H9 (cell line): Measurements from ENCODE around the gene KCNIP1. TPM values are rescaled to one million over a fixed set of nuclear protein-coding genes. Genes with fewer than 3 reads are reported as not detected.

Source experiments
- DNase-seq: peaks from one replicate; pipeline ENCODE4 v3.0.0-alpha.2; 2017
- H2AFZ ChIP-seq: one replicate; pipeline ENCODE4 v1.6.1; 2013; ENCODE audit warnings: mild to moderate bottlenecking, low read length, control low read depth, moderate library complexity
- H2AK5ac ChIP-seq: 2 replicates; pipeline ENCODE4 v1.6.1; 2013; ENCODE audit warnings: low read length, control low read depth, mixed read lengths; ENCODE audit not compliant: insufficient read length
- H2BK120ac ChIP-seq: one replicate; pipeline ENCODE4 v1.6.1; 2013; ENCODE audit warnings: low read depth, mild to moderate bottlenecking, low read length, control low read depth, inconsistent platforms; ENCODE audit not compliant: poor library complexity, severe bottlenecking
- H2BK12ac ChIP-seq: 2 replicates; pipeline ENCODE4 v1.6.1; 2013; ENCODE audit warnings: low read length, control low read depth, mixed read lengths, low read depth; ENCODE audit not compliant: insufficient read length
- H2BK15ac ChIP-seq: 2 replicates; pipeline ENCODE4 v1.6.1; 2013; ENCODE audit warnings: low read depth, low read length, control low read depth
- H2BK20ac ChIP-seq: one replicate; pipeline ENCODE4 v1.6.1; 2013; ENCODE audit warnings: low read depth, mild to moderate bottlenecking, low read length, control low read depth, inconsistent platforms; ENCODE audit not compliant: poor library complexity, severe bottlenecking
- H2BK5ac ChIP-seq: 2 replicates; pipeline ENCODE4 v1.6.1; 2013; ENCODE audit warnings: low read length, control low read depth, mixed read lengths; ENCODE audit not compliant: insufficient read length
- H3K14ac ChIP-seq: 2 replicates; pipeline ENCODE4 v1.6.1; 2013; ENCODE audit warnings: low read length, control low read depth; ENCODE audit not compliant: insufficient read depth
- H3K18ac ChIP-seq: 2 replicates; pipeline ENCODE4 v1.6.1; 2013; ENCODE audit warnings: low read depth, mild to moderate bottlenecking, mixed read lengths, low read length, control low read depth; ENCODE audit not compliant: insufficient read length
- H3K23ac ChIP-seq: 2 replicates; pipeline ENCODE4 v1.6.1; 2013; ENCODE audit warnings: low read length, control low read depth, mixed read lengths, low read depth; ENCODE audit not compliant: insufficient read length
- H3K23me2 ChIP-seq: 2 replicates; pipeline ENCODE4 v1.6.1; 2013; ENCODE audit warnings: low read depth, mild to moderate bottlenecking, mixed read lengths, low read length, control low read depth; ENCODE audit not compliant: insufficient read length, poor library complexity, severe bottlenecking
- H3K27ac ChIP-seq: 2 replicates; pipeline ENCODE4 v1.5.1; 2013; ENCODE audit warnings: low read length, control low read depth, mixed read lengths, low read depth; ENCODE audit not compliant: insufficient read length
- H3K27me3 ChIP-seq: 2 replicates; pipeline ENCODE4 v1.6.1; 2013; ENCODE audit warnings: low read length, control low read depth, inconsistent platforms; ENCODE audit not compliant: insufficient read depth
- H3K4ac ChIP-seq: 2 replicates; pipeline ENCODE4 v1.6.1; 2013; ENCODE audit warnings: low read depth, mild to moderate bottlenecking, control low read depth, inconsistent platforms, low read length, moderate library complexity
- H3K4me1 ChIP-seq: 2 replicates; pipeline ENCODE4 v1.6.1; 2013; ENCODE audit warnings: low read length, control low read depth, inconsistent platforms; ENCODE audit not compliant: insufficient read depth
- H3K4me2 ChIP-seq: 2 replicates; pipeline ENCODE4 v1.6.1; 2013; ENCODE audit warnings: low read length, control low read depth, mixed read lengths; ENCODE audit not compliant: insufficient read length, insufficient read depth
- H3K56ac ChIP-seq: 2 replicates; pipeline ENCODE4 v1.6.1; 2013; ENCODE audit warnings: low read depth, mild to moderate bottlenecking, mixed read lengths, low read length, control low read depth; ENCODE audit not compliant: insufficient read length
- H3K79me1 ChIP-seq: 2 replicates; pipeline ENCODE4 v1.6.1; 2013; ENCODE audit warnings: low read depth, mild to moderate bottlenecking, moderate library complexity, low read length, control low read depth, inconsistent platforms; ENCODE audit not compliant: insufficient read depth, poor library complexity, severe bottlenecking
- H3K79me2 ChIP-seq: 2 replicates; pipeline ENCODE4 v1.6.1; 2013; ENCODE audit warnings: low read length, control low read depth, inconsistent platforms; ENCODE audit not compliant: insufficient read depth
- H3K9ac ChIP-seq: 2 replicates; pipeline ENCODE4 v1.6.1; 2013; ENCODE audit warnings: low read length, control low read depth, mixed read lengths; ENCODE audit not compliant: insufficient read length; ENCODE audit errors: extremely low read depth
- H3K9me3 ChIP-seq: one replicate; pipeline ENCODE4 v1.6.1; 2013; ENCODE audit warnings: low read depth, low read length, inconsistent platforms; ENCODE audit not compliant: control insufficient read depth
- H3T11ph ChIP-seq: one replicate; pipeline ENCODE4 v1.6.1; 2013; ENCODE audit warnings: mild to moderate bottlenecking, low read length, control low read depth, inconsistent platforms
- H4K20me1 ChIP-seq: one replicate; pipeline ENCODE4 v1.6.1; 2013; ENCODE audit not compliant: control insufficient read depth, insufficient read length, insufficient read depth
- H4K5ac ChIP-seq: 2 replicates; pipeline ENCODE4 v1.6.1; 2013; ENCODE audit warnings: low read depth, mild to moderate bottlenecking, mixed read lengths, low read length, control low read depth; ENCODE audit not compliant: insufficient read length
- H4K8ac ChIP-seq: replicated peaks from 2 replicates; pipeline ENCODE4 v1.6.1; 2013; ENCODE audit warnings: low read length, control low read depth, mixed read lengths, low read depth; ENCODE audit not compliant: insufficient read length
- H4K91ac ChIP-seq: 2 replicates; pipeline ENCODE4 v1.6.1; 2013; ENCODE audit warnings: low read depth, mild to moderate bottlenecking, moderate library complexity, mixed read lengths, low read length, control low read depth; ENCODE audit not compliant: insufficient read length
- H3K27ac Mint-ChIP-seq, 3 experiments: 2 replicates in 2 of 3; 3 replicates in 1 of 3; pipeline ENCODE4 v1.8.0; 2020 to 2021; ENCODE audit warnings: mixed read lengths in 3 of 3, mild to moderate bottlenecking in 1 of 3, moderate library complexity in 1 of 3
- H3K27me3 Mint-ChIP-seq: 2 replicates; pipeline ENCODE4 v1.8.0; 2021; ENCODE audit warnings: low read depth, mild to moderate bottlenecking, moderate library complexity, mixed read lengths
- H3K36me3 Mint-ChIP-seq, 3 experiments: 2 replicates in 2 of 3; 3 replicates in 1 of 3; pipeline ENCODE4 v1.8.0; 2020 to 2021; ENCODE audit warnings: low read depth in 3 of 3, mixed read lengths in 3 of 3; ENCODE audit not compliant: insufficient read depth in 1 of 3
- H3K4me1 Mint-ChIP-seq, 2 experiments: 2 replicates each; pipeline ENCODE4 v1.8.0; 2020; ENCODE audit warnings: mixed read lengths in 2 of 2
- H3K4me3 Mint-ChIP-seq, 2 experiments: 2 replicates in 1 of 2; 3 replicates in 1 of 2; pipeline ENCODE4 v1.8.0; 2020 to 2021; ENCODE audit warnings: mild to moderate bottlenecking in 2 of 2, mixed read lengths in 2 of 2, moderate library complexity in 1 of 2
- H3K9me3 Mint-ChIP-seq, 2 experiments: 2 replicates in 1 of 2; 3 replicates in 1 of 2; pipeline ENCODE4 v1.8.0; 2020; ENCODE audit warnings: mild to moderate bottlenecking in 2 of 2, mixed read lengths in 2 of 2, moderate library complexity in 1 of 2
- WGBS: extraction: QIAGEN DNeasy Blood & Tissue Kit; methylation state at CpG from one replicate; pipeline ENCODE4 v1.1.7; 2013; ENCODE audit warnings: missing lambda C conversion rate, low lambda C conversion rate, mixed read lengths; ENCODE audit not compliant: insufficient read length; ENCODE audit errors: extremely low coverage; 5-methylcytosine and 5-hydroxymethylcytosine counted together
- total RNA-seq: library from RNA; stranded (reverse); gene quantifications from 2 replicates; pipeline ENCODE4 v1.2.1, GENCODE V29; 2021
- TF ChIP-seq, protein P1 (sequence below): fragments of 200-600 bp; sonication (generic); conservative IDR thresholded peaks from 3 replicates; pipeline ENCODE4 v1.8.0; 2021; ENCODE audit warnings: antibody characterized with exemption, mild to moderate bottlenecking

Gene KCNIP1
- total RNA-seq, 1 experiment from 2014 or later: 0.63 TPM

GRCh38 chr5:170560938-170561337 lies 57.1 kb downstream of the KCNIP1 start:
- no peak overlapping the region for H4K91ac ChIP-seq
- no peak overlapping the region for H3T11ph ChIP-seq
- peaks cover 21% of the 10 kb centered on the region for H3K27me3 Mint-ChIP-seq
- H3K14ac ChIP-seq: no peak overlapping the region
- no peaks in the 10 kb centered on the region for H4K20me1 ChIP-seq
- TF ChIP-seq, protein P1, sequence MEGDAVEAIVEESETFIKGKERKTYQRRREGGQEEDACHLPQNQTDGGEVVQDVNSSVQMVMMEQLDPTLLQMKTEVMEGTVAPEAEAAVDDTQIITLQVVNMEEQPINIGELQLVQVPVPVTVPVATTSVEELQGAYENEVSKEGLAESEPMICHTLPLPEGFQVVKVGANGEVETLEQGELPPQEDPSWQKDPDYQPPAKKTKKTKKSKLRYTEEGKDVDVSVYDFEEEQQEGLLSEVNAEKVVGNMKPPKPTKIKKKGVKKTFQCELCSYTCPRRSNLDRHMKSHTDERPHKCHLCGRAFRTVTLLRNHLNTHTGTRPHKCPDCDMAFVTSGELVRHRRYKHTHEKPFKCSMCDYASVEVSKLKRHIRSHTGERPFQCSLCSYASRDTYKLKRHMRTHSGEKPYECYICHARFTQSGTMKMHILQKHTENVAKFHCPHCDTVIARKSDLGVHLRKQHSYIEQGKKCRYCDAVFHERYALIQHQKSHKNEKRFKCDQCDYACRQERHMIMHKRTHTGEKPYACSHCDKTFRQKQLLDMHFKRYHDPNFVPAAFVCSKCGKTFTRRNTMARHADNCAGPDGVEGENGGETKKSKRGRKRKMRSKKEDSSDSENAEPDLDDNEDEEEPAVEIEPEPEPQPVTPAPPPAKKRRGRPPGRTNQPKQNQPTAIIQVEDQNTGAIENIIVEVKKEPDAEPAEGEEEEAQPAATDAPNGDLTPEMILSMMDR: no peak
- H3K4ac ChIP-seq: no peak overlapping the region
- H3K4me2 ChIP-seq: no peak overlapping the region
- no peaks in the 10 kb centered on the region for H3K79me2 ChIP-seq
- no peak overlapping the region for H3K23ac ChIP-seq
- no peak overlapping the region for H3K18ac ChIP-seq
- no peak overlapping the region for H2BK20ac ChIP-seq
- no peak overlapping the region for H2BK120ac ChIP-seq
- no peak overlapping the region for H2AK5ac ChIP-seq
- no peaks in the 10 kb centered on the region for H3K9me3 Mint-ChIP-seq
- no peak overlapping the region for H2BK12ac ChIP-seq
- no peak overlapping the region for H2AFZ ChIP-seq
- no peak overlapping the region for H3K56ac ChIP-seq
- no CpG with 5 or more reads among the region's 7 CpGs for WGBS
- H2BK5ac ChIP-seq: no peak overlapping the region
- H3K27me3 ChIP-seq: no peaks in the 10 kb centered on the region
- H4K8ac ChIP-seq: no peak overlapping the region
- no peaks in the 10 kb centered on the region for H3K4me1 ChIP-seq
- H3K9me3 ChIP-seq: no peaks in the 10 kb centered on the region
- no peak overlapping the region for H3K9ac ChIP-seq
- no peaks in the 10 kb centered on the region for H3K79me1 ChIP-seq
- no peak overlapping the region for H4K5ac ChIP-seq
- no peak overlapping the region for H3K27ac ChIP-seq
- DNase-seq: no peak
- H3K23me2 ChIP-seq: no peaks in the 10 kb centered on the region
- no peak overlapping the region for H3K4me3 Mint-ChIP-seq
- no peaks in the 10 kb centered on the region for H3K36me3 Mint-ChIP-seq
- H3K4me1 Mint-ChIP-seq: peaks cover 7 to 14% of the 10 kb centered on the region in 2 experiments
- H2BK15ac ChIP-seq: no peak overlapping the region
- no peak overlapping the region for H3K27ac Mint-ChIP-seq
